HCT116 (cell line): ENCODE results near the gene LRRC47. TPM values are rescaled to one million over a fixed set of nuclear protein-coding genes. Genes with fewer than 3 reads are reported as not detected.

Experiments
- ATAC-seq: fragments of 200-7000 bp; cut with Tn5 transposase; 2 replicates; pipeline ENCODE4 v1.9.1; 2020; ENCODE audit warnings: mild to moderate bottlenecking, moderate library complexity
- BruUV-seq: library from RNA; stranded (reverse); fragments of 400-500 nt; replicated peaks from 2 replicates; lab custom pipeline; 2021; lab: Mats Ljungman, UMichigan
- CTCF ChIA-PET: fragments of 300-600 bp; sonication (Branson Sonifier 250); formaldehyde crosslinking; loops from one replicate; lab custom pipeline; 2021; ENCODE audit warnings: antibody characterized with exemption; lab: Charles Lee
- POLR2A ChIA-PET: fragments of 300-600, 350-600 bp; sonication (Branson Sonifier 250); formaldehyde crosslinking; loops from one replicate; lab custom pipeline; 2021; ENCODE audit warnings: antibody characterized with exemption; lab: Charles Lee
- RAD21 ChIA-PET, 2 experiments: fragments of 300-600 bp; sonication (Branson Sonifier 250); formaldehyde crosslinking; loops; one replicate each; lab custom pipeline; 2023; ENCODE audit warnings: low total read pairs in 2 of 2; ENCODE audit not compliant: uncharacterized antibody in 2 of 2, unreplicated experiment in 2 of 2, low non-redundant PET in 1 of 2; lab: Charles Lee
- DNase-seq: peaks from one replicate; pipeline ENCODE4 v3.0.0-alpha.2; 2010; ENCODE audit warnings: low read depth, low spot score
- H2AFZ ChIP-seq: fragments of 200-600 bp; shearing (Covaris generic), sonication (generic); 2 replicates; pipeline ENCODE4 v1.6.1; 2017; ENCODE audit warnings: low read depth, mixed run types, mixed read lengths, antibody characterized with exemption, low read length; ENCODE audit not compliant: poor library complexity, severe bottlenecking
- H3K27ac ChIP-seq: 2 replicates; pipeline ENCODE4 v1.5.1; 2012; ENCODE audit warnings: low read depth, low read length
- H3K27me3 ChIP-seq: fragments of 200-600 bp; sonication (generic); 2 replicates; pipeline ENCODE4 v1.6.1; 2016; ENCODE audit warnings: mixed run types, low read length, mixed read lengths; ENCODE audit not compliant: insufficient read depth
- H3K36me3 ChIP-seq, 2 experiments: fragments of 200-500 bp in 1 of 2; fragments of 200-600 bp in 1 of 2; sonication (Bioruptor generic) in 1 of 2; sonication (generic) in 1 of 2; 2 replicates each; pipeline versions ENCODE4 v1.5.1 to v1.6.1; 2014 to 2016; ENCODE audit warnings: low read length in 2 of 2, inconsistent platforms in 1 of 2, mixed read lengths in 1 of 2, mixed run types in 1 of 2; ENCODE audit not compliant: insufficient read depth in 2 of 2, control insufficient read depth in 1 of 2
- H3K4me1 ChIP-seq, 2 experiments: fragments of 200-600 bp in 1 of 2; sonication (generic) in 1 of 2; 2 replicates each; pipeline versions ENCODE4 v1.5.1 to v1.6.1; 2012 to 2017; ENCODE audit warnings: low read length in 2 of 2, inconsistent platforms in 1 of 2, mild to moderate bottlenecking in 1 of 2, mixed read lengths in 1 of 2, mixed run types in 1 of 2, moderate library complexity in 1 of 2; ENCODE audit not compliant: insufficient read depth in 2 of 2, control insufficient read depth in 1 of 2
- H3K4me2 ChIP-seq: fragments of 200-600 bp; sonication (generic); 2 replicates; pipeline ENCODE4 v1.6.1; 2017; ENCODE audit warnings: mixed run types, low read length, mixed read lengths
- H3K4me3 ChIP-seq, 2 experiments: fragments of 200-600 bp in 1 of 2; sonication (generic) in 1 of 2; replicated peaks in 1 of 2; 2 replicates each; pipeline ENCODE4 v1.5.1; 2011 to 2016; ENCODE audit warnings: low read length in 2 of 2, control low read depth in 1 of 2, low read depth in 1 of 2, mild to moderate bottlenecking in 1 of 2, mixed read lengths in 1 of 2, mixed run types in 1 of 2
- H3K79me2 ChIP-seq: fragments of 200-600 bp; sonication (generic); 2 replicates; pipeline ENCODE4 v1.6.1; 2017; ENCODE audit warnings: mild to moderate bottlenecking, mixed run types, low read length, moderate library complexity, mixed read lengths; ENCODE audit not compliant: insufficient read depth
- H3K9ac ChIP-seq: fragments of 200-600 bp; sonication (generic); 2 replicates; pipeline ENCODE4 v1.6.1; 2016; ENCODE audit warnings: low read length, mixed read lengths
- H3K9me2 ChIP-seq: fragments of 200-600 bp; sonication (generic), shearing (Covaris generic); 2 replicates; pipeline ENCODE4 v1.6.1; 2017; ENCODE audit warnings: mixed run types, mild to moderate bottlenecking, moderate library complexity; ENCODE audit not compliant: insufficient read depth
- H3K9me3 ChIP-seq, 2 experiments: fragments of 200-500 bp in 1 of 2; fragments of 200-600 bp in 1 of 2; sonication (Bioruptor generic) in 1 of 2; sonication (generic) in 1 of 2; 2 replicates each; pipeline ENCODE4 v1.6.1; 2014 to 2017; ENCODE audit warnings: low read length in 2 of 2, mixed read lengths in 2 of 2, inconsistent platforms in 1 of 2, low read depth in 1 of 2, mild to moderate bottlenecking in 1 of 2, mixed run types in 1 of 2, moderate library complexity in 1 of 2; ENCODE audit not compliant: control insufficient read depth in 1 of 2, insufficient read depth in 1 of 2
- H4K20me1 ChIP-seq: fragments of 200-600 bp; sonication (generic), shearing (Covaris generic); 2 replicates; pipeline ENCODE4 v1.6.1; 2017; ENCODE audit warnings: mixed run types, mild to moderate bottlenecking, moderate library complexity; ENCODE audit not compliant: insufficient read depth
- CEBPB ChIP-seq: IDR thresholded peaks from 2 replicates; pipeline ENCODE4 v1.6.1; 2012; ENCODE audit warnings: low read depth
- EZH2phosphoT487 ChIP-seq: fragments of 200-600 bp; IDR thresholded peaks from 2 replicates; pipeline ENCODE4 v1.6.1; 2018; ENCODE audit warnings: antibody characterized with exemption, borderline replicate concordance
- FOSL1 ChIP-seq: IDR thresholded peaks from 2 replicates; pipeline ENCODE4 v1.6.1; 2012; ENCODE audit warnings: low read depth
- POLR2A ChIP-seq: IDR thresholded peaks from 2 replicates; pipeline ENCODE4 v1.7.0; 2011; ENCODE audit warnings: borderline replicate concordance; ENCODE audit not compliant: insufficient read depth, insufficient read length; ENCODE audit errors: extremely low read depth
- POLR2AphosphoS5 ChIP-seq: IDR thresholded peaks from 2 replicates; pipeline ENCODE4 v1.6.1; 2011; ENCODE audit warnings: mild to moderate bottlenecking, low read depth, low read length, moderate library complexity
- TCF7L2 ChIP-seq: IDR thresholded peaks from 2 replicates; pipeline ENCODE4 v1.7.0; 2011; ENCODE audit warnings: borderline replicate concordance, inconsistent platforms; ENCODE audit not compliant: insufficient read depth, insufficient read length; ENCODE audit errors: extremely low read depth
- YY1 ChIP-seq: IDR thresholded peaks from 2 replicates; pipeline ENCODE4 v1.6.1; 2011; ENCODE audit warnings: low read length, low read depth, moderate library complexity, mild to moderate bottlenecking; ENCODE audit not compliant: insufficient replicate concordance; ENCODE audit errors: extremely low read depth
- ZFX ChIP-seq: fragments of 450-650 bp; IDR thresholded peaks from 2 replicates; pipeline ENCODE4 v1.6.1; 2017
- ZNF274 ChIP-seq: fragments of 200-500 bp; sonication (Bioruptor generic); IDR thresholded peaks from 2 replicates; pipeline ENCODE4 v1.6.1; 2014; ENCODE audit warnings: mild to moderate bottlenecking, low read depth, low read length, inconsistent platforms
- intact Hi-C: fragments of 100-400 bp; cut with micrococcal nuclease; formaldehyde crosslinking; loops from 2 replicates; pipeline ENCODE4 v1.10.0; 2022
- total RNA-seq: library from RNA; stranded (reverse); gene quantifications from one replicate; pipeline ENCODE4 v1.2.1, GENCODE V29; 2021; ENCODE audit not compliant: unreplicated experiment
- TF ChIP-seq, protein P1 (sequence below): IDR thresholded peaks from 2 replicates; pipeline ENCODE4 v1.6.1; 2012
- TF ChIP-seq, protein P2 (sequence below), 3 experiments: fragments of 200-600 bp in 1 of 3; sonication (generic) in 1 of 3; IDR thresholded peaks in 2 of 3; conservative IDR thresholded peaks in 1 of 3; 2 replicates each; pipeline ENCODE4 v1.5.1; 2012 to 2017; ENCODE audit warnings: low read depth in 2 of 3, low read length in 2 of 3, antibody characterized with exemption in 1 of 3, borderline replicate concordance in 1 of 3, control low read depth in 1 of 3, mild to moderate bottlenecking in 1 of 3, mixed read lengths in 1 of 3, mixed run types in 1 of 3, moderate library complexity in 1 of 3; ENCODE audit not compliant: insufficient read depth in 1 of 3

The LRRC47 gene
- total RNA-seq, 1 experiment from 2014 or later, result 48.0 TPM

DNA sequence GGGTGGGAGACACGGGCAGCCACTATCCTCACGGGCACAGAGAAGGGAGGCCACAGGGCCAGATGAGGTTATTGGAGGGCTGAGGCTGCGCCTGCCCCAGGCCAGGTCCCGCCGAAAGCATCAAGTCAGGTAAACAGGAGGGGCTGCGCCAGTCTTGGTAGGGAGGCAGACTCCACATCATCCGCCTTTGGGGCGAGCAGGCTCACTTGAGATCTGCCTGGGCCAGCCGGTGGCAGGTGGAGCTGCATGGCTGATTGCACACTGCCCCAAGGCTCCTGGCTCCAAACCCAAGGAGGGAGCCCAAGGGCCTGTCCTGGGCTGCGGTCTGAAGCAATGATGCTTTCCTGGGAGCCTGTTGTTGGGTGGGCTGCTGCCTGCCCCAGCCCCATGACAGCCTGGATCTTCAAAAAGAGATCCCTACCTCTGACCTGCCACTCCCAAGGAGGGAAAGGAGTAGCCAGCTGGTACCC, 19.2 kb downstream of the LRRC47 start (continued):
- TF ChIP-seq ZNF274 (no peak), TCF7L2 (no peak), YY1 (no peak), EZH2phosphoT487 (no peak), POLR2A (no peak), FOSL1 (no peak)
- TF ChIP-seq, protein P1, sequence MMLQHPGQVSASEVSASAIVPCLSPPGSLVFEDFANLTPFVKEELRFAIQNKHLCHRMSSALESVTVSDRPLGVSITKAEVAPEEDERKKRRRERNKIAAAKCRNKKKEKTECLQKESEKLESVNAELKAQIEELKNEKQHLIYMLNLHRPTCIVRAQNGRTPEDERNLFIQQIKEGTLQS, result no peak
- TF ChIP-seq, protein P2, sequence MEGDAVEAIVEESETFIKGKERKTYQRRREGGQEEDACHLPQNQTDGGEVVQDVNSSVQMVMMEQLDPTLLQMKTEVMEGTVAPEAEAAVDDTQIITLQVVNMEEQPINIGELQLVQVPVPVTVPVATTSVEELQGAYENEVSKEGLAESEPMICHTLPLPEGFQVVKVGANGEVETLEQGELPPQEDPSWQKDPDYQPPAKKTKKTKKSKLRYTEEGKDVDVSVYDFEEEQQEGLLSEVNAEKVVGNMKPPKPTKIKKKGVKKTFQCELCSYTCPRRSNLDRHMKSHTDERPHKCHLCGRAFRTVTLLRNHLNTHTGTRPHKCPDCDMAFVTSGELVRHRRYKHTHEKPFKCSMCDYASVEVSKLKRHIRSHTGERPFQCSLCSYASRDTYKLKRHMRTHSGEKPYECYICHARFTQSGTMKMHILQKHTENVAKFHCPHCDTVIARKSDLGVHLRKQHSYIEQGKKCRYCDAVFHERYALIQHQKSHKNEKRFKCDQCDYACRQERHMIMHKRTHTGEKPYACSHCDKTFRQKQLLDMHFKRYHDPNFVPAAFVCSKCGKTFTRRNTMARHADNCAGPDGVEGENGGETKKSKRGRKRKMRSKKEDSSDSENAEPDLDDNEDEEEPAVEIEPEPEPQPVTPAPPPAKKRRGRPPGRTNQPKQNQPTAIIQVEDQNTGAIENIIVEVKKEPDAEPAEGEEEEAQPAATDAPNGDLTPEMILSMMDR (IDR thresholded peaks at IDR 0.05 in 2 of 3, conservative IDR thresholded peaks at IDR 0.05 in 1 of 3; ENCODE audit: borderline replicate concordance in 1 of 3, insufficient read depth in 1 of 3, low read depth in 2 of 3, low read length in 2 of 3), result no peak

DNA sequence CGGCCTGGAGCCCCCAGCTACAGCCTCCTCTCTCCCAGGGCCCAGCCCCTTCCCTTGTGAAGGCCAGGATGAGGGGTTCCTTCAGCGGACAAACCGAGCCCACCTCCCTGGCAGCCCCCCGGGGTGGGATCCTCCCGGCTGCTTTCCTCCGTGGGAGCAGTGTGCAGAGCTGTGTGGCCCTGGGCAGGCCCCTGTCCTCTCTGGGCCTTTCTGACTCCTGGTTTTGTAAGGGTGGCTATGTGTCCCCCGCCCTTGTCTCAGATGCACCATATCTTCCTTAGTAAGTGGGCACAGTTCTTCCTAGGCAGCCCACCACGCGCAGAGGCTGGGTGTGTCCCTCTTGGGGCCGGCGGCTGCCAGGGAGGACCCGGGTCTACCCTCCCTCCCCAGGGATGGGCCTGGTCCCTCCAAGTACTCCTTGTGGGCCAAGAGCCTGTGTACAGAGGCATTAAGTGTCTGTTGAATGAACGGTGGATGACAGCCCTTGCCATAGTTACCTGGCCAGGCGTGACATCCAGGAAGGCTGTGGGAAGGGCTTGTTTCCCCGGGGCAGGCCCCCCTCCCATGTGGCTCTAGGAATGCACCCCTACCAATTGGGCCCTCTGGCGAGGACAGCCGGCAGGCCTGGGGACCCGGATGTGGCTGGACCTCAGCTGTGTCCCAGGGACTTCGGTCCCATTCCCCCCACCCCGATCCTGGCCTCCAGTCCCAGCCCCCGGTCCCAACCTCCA, 19.9 kb downstream of the LRRC47 start:
- intact Hi-C loops, result loop anchor here (1.0 kb wide), 1 partner anchor 25 kb away; no protein-coding TSS in a partner anchor
- CTCF ChIA-PET, result interaction anchor here (0.7 to 2.3 kb wide), 9 partner anchors 8 to 323 kb away, joined by 3 to 10 read pairs (median 3); partner anchors contain the start of gene LRRC47
- peak; percentile 8; the same call in 1 of the 2 replicates for TF ChIP-seq POLR2AphosphoS5
- no peak for TF ChIP-seq CEBPB
- peak; percentile 26; the same call in 1 of the 2 replicates for TF ChIP-seq ZFX
- Histone ChIP-seq H3K79me2 (no peaks in the 10 kb centered on the region), H3K9me3 (no peaks in the 10 kb centered on the region), H3K27me3 (no peaks in the 10 kb centered on the region), H3K4me2 (peak overlapping the region; percentile 51), H3K9ac (peak overlapping the region; percentile 39), H3K36me3 (peaks cover 8 to 15% of the 10 kb centered on the region in 2 experiments; a peak in 3 of 4 replicates), H2AFZ (no peak overlapping the region), H3K4me3 (no peak overlapping the region), H3K9me2 (no peaks in the 10 kb centered on the region), H4K20me1 (no peaks in the 10 kb centered on the region), H3K4me1 (peaks cover 29 to 41% of the 10 kb centered on the region in 2 experiments), H3K27ac (peak overlapping the region; percentile 30; the same call in 1 of the 2 replicates)
- no TSS peak for BruUV-seq
- DNase-seq, result no peak
- peak; percentile 2 for ATAC-seq
- RAD21 ChIA-PET, result no interaction called here
- POLR2A ChIA-PET, result no interaction called here
